Glutamatergic neuron (in vitro differentiated cells): Measurements from ENCODE around the gene PLXDC1. TPM values are rescaled to one million over a fixed set of nuclear protein-coding genes. Genes with fewer than 3 reads are reported as not detected.

Source experiments
- DNase-seq: peaks from one replicate; pipeline ENCODE4 v3.0.0; 2022
- H3K27ac Mint-ChIP-seq: one replicate; pipeline ENCODE4 v1.8.0; 2020; ENCODE audit warnings: mild to moderate bottlenecking, mixed read lengths, inconsistent platforms; ENCODE audit not compliant: unreplicated experiment
- H3K27me3 Mint-ChIP-seq: one replicate; pipeline ENCODE4 v1.8.0; 2020; ENCODE audit warnings: mild to moderate bottlenecking, moderate library complexity, mixed read lengths, inconsistent platforms; ENCODE audit not compliant: unreplicated experiment
- H3K36me3 Mint-ChIP-seq: one replicate; pipeline ENCODE4 v1.8.0; 2020; ENCODE audit warnings: mild to moderate bottlenecking, mixed read lengths, inconsistent platforms; ENCODE audit not compliant: unreplicated experiment
- H3K4me1 Mint-ChIP-seq: one replicate; pipeline ENCODE4 v1.8.0; 2020; ENCODE audit warnings: mild to moderate bottlenecking, low read depth, mixed read lengths, inconsistent platforms; ENCODE audit not compliant: unreplicated experiment
- H3K4me3 Mint-ChIP-seq: one replicate; pipeline ENCODE4 v1.8.0; 2020; ENCODE audit warnings: mild to moderate bottlenecking, mixed read lengths, inconsistent platforms; ENCODE audit not compliant: unreplicated experiment
- H3K9me3 Mint-ChIP-seq: one replicate; pipeline ENCODE4 v1.8.0; 2020; ENCODE audit warnings: mild to moderate bottlenecking, moderate library complexity, mixed read lengths, inconsistent platforms; ENCODE audit not compliant: unreplicated experiment
- CTCF ChIP-seq: fragments of 200-600 bp; sonication (generic); IDR thresholded peaks from one replicate; pipeline ENCODE4 v1.5.0; 2021; ENCODE audit not compliant: partially characterized antibody, unreplicated experiment
- total RNA-seq: library from RNA; stranded (reverse); fragmentation: NEBNext Ultra II Directional; extraction: Animal tissue kit (Norgen Biotek cat#: 25700); gene quantifications from one replicate; pipeline ENCODE4 v1.2.1, GENCODE V29; 2021; ENCODE audit not compliant: unreplicated experiment

Gene PLXDC1
- total RNA-seq, 1 donor from 2014 or later, result not detected

GRCh38 chr17:39181303-39181702 lies 29.9 kb upstream of the PLXDC1 start:
- Mint-ChIP-seq H3K36me3 (peaks cover 14% of the 10 kb centered on the region), H3K9me3 (peaks cover 4% of the 10 kb centered on the region), H3K4me1 (peaks cover under 1% of the 10 kb centered on the region), H3K27ac (no peak overlapping the region), H3K4me3 (no peak overlapping the region), H3K27me3 (peaks cover 2% of the 10 kb centered on the region)
- TF ChIP-seq CTCF, result no peak
- no peak for DNase-seq

GRCh38 chr17:39178536-39178935 lies 27.1 kb upstream of the PLXDC1 start:
- peaks cover 3% of the 10 kb centered on the region for H3K27me3 Mint-ChIP-seq
- peaks cover 4% of the 10 kb centered on the region for H3K9me3 Mint-ChIP-seq
- H3K27ac Mint-ChIP-seq, result no peak overlapping the region
- H3K4me3 Mint-ChIP-seq, result no peak overlapping the region
- H3K4me1 Mint-ChIP-seq, result peaks cover 6% of the 10 kb centered on the region
- no peak for TF ChIP-seq CTCF
- DNase-seq, result no peak
- H3K36me3 Mint-ChIP-seq, result peaks cover 11% of the 10 kb centered on the region

- no peak overlapping the region for H3K4me3 Mint-ChIP-seq
- no peak overlapping the region for H3K27ac Mint-ChIP-seq
- DNase-seq, result no peak
Observed at GRCh38 chr17:39177256-39177655, 25.8 kb upstream of the PLXDC1 start.

DNA sequence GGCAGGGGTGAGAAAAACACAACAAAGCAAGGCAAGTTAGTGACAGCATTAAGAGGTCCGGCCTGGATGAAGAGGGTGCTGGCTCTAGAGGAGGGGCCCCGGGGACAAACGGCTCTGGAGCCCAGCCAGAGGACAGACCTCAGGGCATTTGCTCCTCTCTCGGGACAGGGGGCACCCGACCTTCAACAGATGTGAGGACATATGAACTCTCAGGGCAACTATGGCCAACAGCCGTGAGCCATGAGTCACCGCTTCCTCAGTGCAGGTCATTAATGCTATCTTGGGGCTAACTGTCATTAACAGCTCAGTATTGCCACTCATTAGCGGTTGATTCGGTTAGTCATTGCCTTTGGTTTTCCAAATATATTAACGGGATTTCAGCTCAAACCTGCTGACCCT lies 24.3 kb upstream of the PLXDC1 start:
- Mint-ChIP-seq H3K27me3 (peaks cover 8% of the 10 kb centered on the region), H3K4me1 (peaks cover 14% of the 10 kb centered on the region), H3K4me3 (no peak overlapping the region), H3K9me3 (peaks cover 8% of the 10 kb centered on the region), H3K36me3 (peaks cover 7% of the 10 kb centered on the region), H3K27ac (no peak overlapping the region)
- no peak for DNase-seq
- TF ChIP-seq CTCF, result no peak

More at GRCh38 chr17:39177256-39177655, 25.8 kb upstream of the PLXDC1 start:
- Mint-ChIP-seq H3K4me1 (peaks cover 12% of the 10 kb centered on the region), H3K27me3 (peaks cover 7% of the 10 kb centered on the region), H3K36me3 (peaks cover 7% of the 10 kb centered on the region), H3K9me3 (peaks cover 4% of the 10 kb centered on the region)
- no peak for TF ChIP-seq CTCF

DNA sequence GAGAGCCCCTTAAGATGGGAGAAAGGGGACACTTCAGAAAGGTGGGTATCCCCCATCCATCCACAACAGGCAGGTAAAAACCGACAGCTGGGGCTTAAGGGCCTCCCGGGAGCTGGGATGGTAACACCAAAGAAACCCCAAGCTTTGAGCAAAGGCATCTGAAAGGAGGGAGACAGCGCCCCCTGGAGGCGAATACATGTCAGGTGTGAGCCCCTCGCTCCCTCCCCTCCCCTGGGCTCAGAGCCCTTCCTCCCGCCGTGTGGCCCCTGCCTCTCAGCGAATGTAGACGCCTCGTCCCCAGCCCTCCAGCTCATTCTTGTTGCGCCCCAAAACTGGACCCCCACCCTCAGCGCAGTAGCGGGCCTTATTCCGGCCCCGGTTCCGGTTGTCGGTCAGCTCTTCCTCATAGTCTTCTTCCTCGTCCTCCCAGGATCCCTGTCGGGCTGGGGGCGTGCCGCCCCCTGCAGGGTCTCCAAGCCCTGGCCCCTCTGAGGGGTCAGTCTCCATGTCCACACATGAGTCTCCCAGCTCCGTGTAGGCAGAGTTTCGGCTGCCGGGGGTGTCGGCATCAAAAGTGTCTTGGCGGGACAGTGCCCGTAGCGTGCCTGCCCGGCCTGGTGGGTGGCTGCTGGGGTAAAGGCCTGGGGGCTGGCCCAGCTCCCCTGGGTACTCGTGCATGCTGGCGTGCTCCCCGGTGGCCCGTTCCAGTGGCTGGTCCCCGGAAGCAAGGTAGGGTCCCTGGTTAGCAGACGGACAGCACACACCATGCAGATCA lies 23.7 kb upstream of the PLXDC1 start:
- peak; percentile 94 for TF ChIP-seq CTCF

More for the DNA sequence above, 23.7 kb upstream of the PLXDC1 start:
- DNase-seq, result peak; percentile 83
- no peak overlapping the region for H3K4me3 Mint-ChIP-seq
- peaks cover 14% of the 10 kb centered on the region for H3K4me1 Mint-ChIP-seq
- peaks cover 8% of the 10 kb centered on the region for H3K27me3 Mint-ChIP-seq
- H3K9me3 Mint-ChIP-seq, result peaks cover 8% of the 10 kb centered on the region
- peaks cover 7% of the 10 kb centered on the region for H3K36me3 Mint-ChIP-seq
- H3K27ac Mint-ChIP-seq, result no peak overlapping the region
